Smooth muscle cell (in vitro differentiated cells): Measurements from ENCODE around the gene TBC1D9B. TPM values are rescaled to one million over a fixed set of nuclear protein-coding genes. Genes with fewer than 3 reads are reported as not detected.

Experiments
- DNase-seq: peaks from one replicate; lab custom pipeline; 2025; ENCODE audit not compliant: unreplicated experiment; lab: John Stamatoyannopoulos, UW
- H2AFZ ChIP-seq: fragments of 200-600 bp; sonication (generic); 2 replicates; pipeline ENCODE4 v1.6.0; 2016; ENCODE audit warnings: antibody characterized with exemption, low read depth, mild to moderate bottlenecking
- H3F3A ChIP-seq: fragments of 200-600 bp; sonication (generic); 2 replicates; pipeline ENCODE4 v1.6.0; 2017; ENCODE audit warnings: antibody characterized with exemption, low read depth
- H3K27ac ChIP-seq: fragments of 200-600 bp; sonication (generic); 2 replicates; pipeline ENCODE4 v1.5.1; 2016; ENCODE audit warnings: low read depth, mild to moderate bottlenecking
- H3K27me3 ChIP-seq: fragments of 200-600 bp; sonication (generic); 2 replicates; pipeline ENCODE4 v1.6.1; 2016; ENCODE audit warnings: low read depth, mild to moderate bottlenecking
- H3K36me3 ChIP-seq: fragments of 200-600 bp; sonication (generic); 2 replicates; pipeline ENCODE4 v1.5.1; 2016; ENCODE audit warnings: low read depth
- H3K4me1 ChIP-seq: fragments of 200-600 bp; sonication (generic); 2 replicates; pipeline ENCODE4 v1.5.1; 2016; ENCODE audit warnings: low read depth
- H3K4me2 ChIP-seq: fragments of 200-600 bp; sonication (generic); 2 replicates; pipeline ENCODE4 v1.6.0; 2016; ENCODE audit warnings: mild to moderate bottlenecking
- H3K4me3 ChIP-seq: fragments of 200-600 bp; sonication (generic); 2 replicates; pipeline ENCODE4 v1.5.1; 2016; ENCODE audit warnings: mild to moderate bottlenecking
- H3K79me2 ChIP-seq: fragments of 200-600 bp; sonication (generic); 2 replicates; pipeline ENCODE4 v1.6.0; 2016; ENCODE audit warnings: low read depth, mild to moderate bottlenecking
- H3K9ac ChIP-seq: fragments of 200-600 bp; sonication (generic); 2 replicates; pipeline ENCODE4 v1.6.0; 2016; ENCODE audit warnings: low read depth
- H3K9me3 ChIP-seq: fragments of 200-600 bp; sonication (generic); replicated peaks from 2 replicates; pipeline ENCODE4 v1.5.1; 2016; ENCODE audit warnings: low read depth
- H4K20me1 ChIP-seq: fragments of 200-600 bp; sonication (generic); 2 replicates; pipeline ENCODE4 v1.6.0; 2016; ENCODE audit warnings: low read depth
- CTCF ChIP-seq: fragments of 200-600 bp; sonication (generic); IDR thresholded peaks from 2 replicates; pipeline ENCODE4 v1.5.1; 2017; ENCODE audit warnings: borderline replicate concordance, mild to moderate bottlenecking, antibody characterized with exemption; ENCODE audit not compliant: insufficient read depth, poor library complexity, severe bottlenecking
- WGBS: methylation state at CpG from one replicate; pipeline ENCODE4 v1.1.7; 2016; ENCODE audit warnings: low lambda C conversion rate; 5-methylcytosine and 5-hydroxymethylcytosine counted together
- polyA plus RNA-seq: library from polyadenylated mRNA; unstranded; fragments of >200 nt; fragmentation: Nextera tagmentation; extraction: Ambion mirVana; gene quantifications from 2 replicates; pipeline ENCODE4 v1.2.1, GENCODE V29; 2016
- total RNA-seq: library from RNA; depleted of rRNA; stranded (reverse); fragments of >200 nt; gene quantifications from 2 replicates; pipeline ENCODE4 v1.2.3, GENCODE V29; 2014

Gene TBC1D9B
- total and polyA plus RNA-seq, 2 experiments from 2014 or later, result 47.5 to 62.3 TPM

GRCh38 chr5:179880066-179880650, 27.5 kb downstream of the TBC1D9B start:
- 92% methylated on average over 12 of the region's 12 CpGs for WGBS
- no peak overlapping the region for H3K4me3 ChIP-seq
- no peak overlapping the region for H2AFZ ChIP-seq
- DNase-seq, result no peak
- H3K4me2 ChIP-seq, result no peak overlapping the region
- TF ChIP-seq CTCF, result no peak
- peaks cover 24% of the 10 kb centered on the region for H3K36me3 ChIP-seq
- no peak overlapping the region for H3K9ac ChIP-seq
- H3K27ac ChIP-seq, result no peak overlapping the region
- H3K4me1 ChIP-seq, result no peaks in the 10 kb centered on the region
- no peaks in the 10 kb centered on the region for H3K27me3 ChIP-seq
- no peaks in the 10 kb centered on the region for H3F3A ChIP-seq
- no peaks in the 10 kb centered on the region for H3K79me2 ChIP-seq
- H4K20me1 ChIP-seq, result no peaks in the 10 kb centered on the region
- peaks cover 11% of the 10 kb centered on the region for H3K9me3 ChIP-seq

- no peak for DNase-seq
- no peaks in the 10 kb centered on the region for H3K79me2 ChIP-seq
- H3K4me3 ChIP-seq, result no peak overlapping the region
- H2AFZ ChIP-seq, result no peak overlapping the region
- WGBS, result 96% methylated on average over 13 of the region's 13 CpGs
- no peak overlapping the region for H3K9ac ChIP-seq
- H4K20me1 ChIP-seq, result no peaks in the 10 kb centered on the region
- no peaks in the 10 kb centered on the region for H3F3A ChIP-seq
- no peaks in the 10 kb centered on the region for H3K27me3 ChIP-seq
- peaks cover 11% of the 10 kb centered on the region for H3K9me3 ChIP-seq
- H3K4me1 ChIP-seq, result no peaks in the 10 kb centered on the region
- H3K4me2 ChIP-seq, result no peak overlapping the region
- peaks cover 19% of the 10 kb centered on the region for H3K36me3 ChIP-seq
- H3K27ac ChIP-seq, result no peak overlapping the region
- TF ChIP-seq CTCF, result no peak
These were observed 28.0 kb downstream of the TBC1D9B start for GRCh38 chr5:179879690-179880010.

GRCh38 chr5:179879003-179879689, 28.6 kb downstream of the TBC1D9B start:
- Histone ChIP-seq H3K4me2 (no peak overlapping the region), H3F3A (no peaks in the 10 kb centered on the region), H2AFZ (no peak overlapping the region), H3K27me3 (no peaks in the 10 kb centered on the region), H3K9me3 (peaks cover 11% of the 10 kb centered on the region), H4K20me1 (no peaks in the 10 kb centered on the region), H3K36me3 (peaks cover 14% of the 10 kb centered on the region), H3K4me3 (no peak overlapping the region), H3K4me1 (no peaks in the 10 kb centered on the region), H3K79me2 (no peaks in the 10 kb centered on the region), H3K9ac (no peak overlapping the region), H3K27ac (no peak overlapping the region)
- no peak for TF ChIP-seq CTCF
- WGBS, result 98% methylated on average over 31 of the region's 31 CpGs
- DNase-seq, result no peak
